HG02623 (cell line): ENCODE measurements around the gene FRYL.

Experiments used
- ATAC-seq: cut with Tn5 transposase; IDR thresholded peaks from one replicate; pipeline ENCODE4 v1.9.1; 2021; ENCODE audit warnings: moderate library complexity; ENCODE audit not compliant: unreplicated experiment

The FRYL gene

GRCh38 chr4:48633657-48634056 is 146.4 kb downstream of the FRYL start:
- no peak for ATAC-seq

- ATAC-seq, result no peak
Observed at GRCh38 chr4:48629458-48629857, 150.6 kb downstream of the FRYL start.

- ATAC-seq, result no peak
Observed at GRCh38 chr4:48623182-48623780, 156.8 kb downstream of the FRYL start.

- ATAC-seq, result no peak
Observed at GRCh38 chr4:48620831-48621230, 159.2 kb downstream of the FRYL start.

- no peak for ATAC-seq
Observed at GRCh38 chr4:48620093-48620492, 160.0 kb downstream of the FRYL start.

- no peak for ATAC-seq
Observed at GRCh38 chr4:48604527-48604926, 175.6 kb downstream of the FRYL start.

GRCh38 chr4:48604041-48604440 is 176.0 kb downstream of the FRYL start:
- no peak for ATAC-seq

GRCh38 chr4:48603366-48604003 is 176.6 kb downstream of the FRYL start:
- ATAC-seq, result no peak

- no peak for ATAC-seq
Observed at GRCh38 chr4:48602763-48603162, 177.3 kb downstream of the FRYL start.

GRCh38 chr4:48602222-48602621 is 177.9 kb downstream of the FRYL start:
- no peak for ATAC-seq

- no peak for ATAC-seq
Observed at GRCh38 chr4:48596336-48596735, 183.7 kb downstream of the FRYL start.

GRCh38 chr4:48594180-48594579 is 185.9 kb downstream of the FRYL start:
- ATAC-seq, result no peak

GRCh38 chr4:48591372-48591771 is 188.7 kb downstream of the FRYL start:
- no peak for ATAC-seq

- no peak for ATAC-seq
Observed at GRCh38 chr4:48590884-48591283, 189.2 kb downstream of the FRYL start.

- ATAC-seq, result no peak
Observed at GRCh38 chr4:48589098-48589445, 191.0 kb downstream of the FRYL start.

GRCh38 chr4:48588230-48589097 is 191.6 kb downstream of the FRYL start:
- ATAC-seq, result no peak

- ATAC-seq, result no peak
Observed at GRCh38 chr4:48585401-48585800, 194.7 kb downstream of the FRYL start.

- ATAC-seq, result peak; percentile 75
Observed at GRCh38 chr4:48578132-48578968, 201.7 kb downstream of the FRYL start.

- no peak for ATAC-seq
Observed at GRCh38 chr4:48575964-48576363, 204.1 kb downstream of the FRYL start.

GRCh38 chr4:48571471-48571870 is 208.6 kb downstream of the FRYL start:
- no peak for ATAC-seq

GRCh38 chr4:48570646-48571220 is 209.3 kb downstream of the FRYL start:
- no peak for ATAC-seq
